ENCODE results near the gene HAPSTR1.

DNA sequence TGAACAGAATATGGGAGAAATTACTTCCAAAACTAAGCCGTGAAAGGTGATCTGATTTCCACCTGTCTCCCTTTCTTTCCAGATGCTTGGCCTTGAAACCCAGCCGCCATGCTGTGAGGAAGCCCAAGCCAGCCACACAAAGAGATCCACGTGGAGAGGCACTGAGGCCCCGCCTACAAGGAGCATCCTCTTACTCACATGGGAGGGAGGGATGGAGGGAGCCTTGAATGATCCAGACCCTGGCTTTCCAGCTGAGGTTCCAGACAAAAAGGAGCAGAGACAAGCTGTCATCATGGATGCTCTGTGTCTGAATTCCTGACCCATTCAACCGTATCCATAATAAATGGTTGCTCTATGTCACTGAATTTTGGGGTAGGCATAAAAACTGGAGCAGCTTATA, 48.9 kb upstream of the HAPSTR1 start:
- TF ChIP-seq, protein P1, sequence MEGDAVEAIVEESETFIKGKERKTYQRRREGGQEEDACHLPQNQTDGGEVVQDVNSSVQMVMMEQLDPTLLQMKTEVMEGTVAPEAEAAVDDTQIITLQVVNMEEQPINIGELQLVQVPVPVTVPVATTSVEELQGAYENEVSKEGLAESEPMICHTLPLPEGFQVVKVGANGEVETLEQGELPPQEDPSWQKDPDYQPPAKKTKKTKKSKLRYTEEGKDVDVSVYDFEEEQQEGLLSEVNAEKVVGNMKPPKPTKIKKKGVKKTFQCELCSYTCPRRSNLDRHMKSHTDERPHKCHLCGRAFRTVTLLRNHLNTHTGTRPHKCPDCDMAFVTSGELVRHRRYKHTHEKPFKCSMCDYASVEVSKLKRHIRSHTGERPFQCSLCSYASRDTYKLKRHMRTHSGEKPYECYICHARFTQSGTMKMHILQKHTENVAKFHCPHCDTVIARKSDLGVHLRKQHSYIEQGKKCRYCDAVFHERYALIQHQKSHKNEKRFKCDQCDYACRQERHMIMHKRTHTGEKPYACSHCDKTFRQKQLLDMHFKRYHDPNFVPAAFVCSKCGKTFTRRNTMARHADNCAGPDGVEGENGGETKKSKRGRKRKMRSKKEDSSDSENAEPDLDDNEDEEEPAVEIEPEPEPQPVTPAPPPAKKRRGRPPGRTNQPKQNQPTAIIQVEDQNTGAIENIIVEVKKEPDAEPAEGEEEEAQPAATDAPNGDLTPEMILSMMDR (IDR thresholded peaks at IDR 0.05), result no peak
- TF ChIP-seq POLR2A (IDR thresholded peaks at IDR 0.05), result no peak

Data from heart left ventricle (tissue), 13 donors.